Esophagus squamous epithelium (tissue), 5 donors: ENCODE data around the gene TMEM63C. TPM values are rescaled to one million over a fixed set of nuclear protein-coding genes. Genes with fewer than 3 reads are reported as not detected.

Experiments
- DNase-seq: peaks from one replicate; lab custom pipeline; 2025; lab: John Stamatoyannopoulos, UW
- H3K27ac ChIP-seq, 4 donors: fragments of 200-600 bp; sonication (generic); one replicate each; pipeline ENCODE4 v1.5.1; 2016 to 2019; ENCODE audit warnings: mild to moderate bottlenecking in 1 of 4
- H3K27me3 ChIP-seq, 4 donors: fragments of 200-600 bp; sonication (generic); 1 replicate in 3 of 4; 2 replicates in 1 of 4; pipeline versions ENCODE4 v1.5.1 to v1.6.0; 2017 to 2021; ENCODE audit warnings: antibody characterized with exemption in 1 of 4
- H3K36me3 ChIP-seq, 3 donors: fragments of 200-600 bp; sonication (generic); one replicate each; pipeline ENCODE4 v1.5.1; 2016 to 2019
- H3K4me1 ChIP-seq, 3 donors: fragments of 200-600 bp; sonication (generic); one replicate each; pipeline ENCODE4 v1.5.1; 2017 to 2019
- H3K4me3 ChIP-seq, 4 donors: fragments of 200-600 bp; sonication (generic); 1 replicate in 3 of 4; 2 replicates in 1 of 4; pipeline ENCODE4 v1.5.1; 2016 to 2019; ENCODE audit warnings: mild to moderate bottlenecking in 2 of 4, moderate library complexity in 1 of 4
- H3K9me3 ChIP-seq, 3 donors: fragments of 200-600 bp; sonication (generic); one replicate each; pipeline ENCODE4 v1.5.1; 2016 to 2019
- CTCF ChIP-seq, 6 experiments: fragments of 450-650 bp in 4 of 6; fragments of 200-600 bp in 2 of 6; sonication (generic) in 2 of 6; IDR thresholded peaks; one replicate each; pipeline ENCODE4 v1.5.1; 2016 to 2019; ENCODE audit warnings: antibody characterized with exemption in 6 of 6, mild to moderate bottlenecking in 4 of 6, moderate library complexity in 4 of 6
- POLR2A ChIP-seq, 4 donors: fragments of 450-650 bp; IDR thresholded peaks; one replicate each; pipeline ENCODE4 v1.6.1; 2017; ENCODE audit warnings: antibody characterized with exemption in 4 of 4, mild to moderate bottlenecking in 4 of 4, moderate library complexity in 3 of 4
- WGBS, 2 donors: methylation state at CpG; one replicate each; pipeline ENCODE4 v1.1.5; 2018; 5-methylcytosine and 5-hydroxymethylcytosine counted together
- intact Hi-C: fragments of 100-400 bp; cut with DNase I; formaldehyde crosslinking; loops from one replicate; pipeline ENCODE4 v1.15.0; 2022
- total RNA-seq, 4 donors: library from RNA; depleted of rRNA; stranded (reverse); fragments of >200 nt; gene quantifications; one replicate each; pipeline ENCODE4 v1.1.0, GENCODE V29; 2016
- donor health status: DM: yes; HTN: yes; CAD: no.

Gene TMEM63C
- total RNA-seq, 4 donors from 2014 or later = 5.2 to 18.6 (median 9.8) TPM

DNA sequence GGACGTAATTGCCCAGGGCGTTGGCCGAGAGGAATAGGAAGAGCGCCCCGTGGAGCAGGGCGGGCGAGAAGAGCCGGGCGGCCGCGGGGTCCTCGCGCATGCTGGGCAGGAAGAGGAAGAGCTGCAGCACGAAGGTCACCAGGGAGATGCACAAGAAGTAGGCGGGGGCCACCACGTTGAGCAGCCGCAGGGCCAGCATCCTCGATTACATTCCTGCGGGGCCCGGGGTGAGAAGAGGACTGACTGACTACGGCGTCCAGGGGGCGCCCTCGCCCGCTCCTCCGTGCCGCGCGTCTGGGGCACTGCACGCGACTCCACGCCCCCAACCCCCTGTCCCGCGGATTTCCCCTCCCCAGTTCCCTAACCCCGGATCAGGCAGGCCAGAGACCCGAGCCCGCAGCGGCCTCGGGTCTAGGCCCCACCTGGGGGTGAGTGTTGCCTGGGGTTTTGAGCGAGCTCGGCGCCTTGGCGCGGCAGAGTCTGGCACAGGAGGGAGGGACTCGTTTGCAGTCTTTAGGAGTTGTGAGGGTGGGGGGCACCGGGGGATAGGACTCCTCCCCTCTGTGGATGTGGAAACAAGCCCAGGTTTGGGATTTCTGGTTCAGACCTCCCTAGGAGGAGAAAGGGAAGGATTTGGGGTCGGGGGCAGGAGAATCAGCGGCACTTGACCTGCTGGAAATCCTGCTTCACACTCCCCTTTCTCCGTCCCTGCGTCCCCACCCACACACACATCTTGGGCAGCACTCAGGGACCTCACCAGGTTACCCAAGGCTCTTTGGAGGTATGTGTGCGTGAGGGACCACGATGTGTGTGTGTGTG, 41.8 kb upstream of the TMEM63C start:
- TF ChIP-seq POLR2A (IDR thresholded peaks at IDR 0.05) (no peak), CTCF (IDR thresholded peaks at IDR 0.05) (peak in 5 of 6 experiments; percentile 10 to 48 (median 16))
- peaks cover 11 to 99% (median 21%) of the 10 kb centered on the region in 4 donors for H3K27me3 ChIP-seq
- H3K9me3 ChIP-seq = no peaks in the 10 kb centered on the region
- peak overlapping the region in 1 of 4 donors; percentile 23 for H3K4me3 ChIP-seq
- intact Hi-C loops = no loop called here
- no peak for DNase-seq
- H3K27ac ChIP-seq = no peak overlapping the region
- WGBS, 2 donors = 0 to 7% methylated on average over 2 to 9 of the region's 52 CpGs
- peaks cover 19 to 28% (median 22%) of the 10 kb centered on the region in 3 donors for H3K4me1 ChIP-seq
- no peaks in the 10 kb centered on the region for H3K36me3 ChIP-seq

- 2 to 6% methylated on average over 7 to 23 of the region's 67 CpGs for WGBS, 2 donors
- intact Hi-C loops = no loop called here
- no peaks in the 10 kb centered on the region for H3K36me3 ChIP-seq
- no peak overlapping the region for H3K27ac ChIP-seq
- no peak for TF ChIP-seq POLR2A (IDR thresholded peaks at IDR 0.05)
- no peak for TF ChIP-seq CTCF (IDR thresholded peaks at IDR 0.05)
- peak overlapping the region in 2 of 4 donors; percentile 35 to 56 for H3K4me3 ChIP-seq
- no peak for DNase-seq
- H3K27me3 ChIP-seq = peaks cover 11 to 99% (median 21%) of the 10 kb centered on the region in 4 donors
- H3K4me1 ChIP-seq = peaks cover 19 to 28% (median 22%) of the 10 kb centered on the region in 3 donors
- H3K9me3 ChIP-seq = no peaks in the 10 kb centered on the region
Measured at GRCh38 chr14:77140359-77141213, 41.0 kb upstream of the TMEM63C start.

DNA sequence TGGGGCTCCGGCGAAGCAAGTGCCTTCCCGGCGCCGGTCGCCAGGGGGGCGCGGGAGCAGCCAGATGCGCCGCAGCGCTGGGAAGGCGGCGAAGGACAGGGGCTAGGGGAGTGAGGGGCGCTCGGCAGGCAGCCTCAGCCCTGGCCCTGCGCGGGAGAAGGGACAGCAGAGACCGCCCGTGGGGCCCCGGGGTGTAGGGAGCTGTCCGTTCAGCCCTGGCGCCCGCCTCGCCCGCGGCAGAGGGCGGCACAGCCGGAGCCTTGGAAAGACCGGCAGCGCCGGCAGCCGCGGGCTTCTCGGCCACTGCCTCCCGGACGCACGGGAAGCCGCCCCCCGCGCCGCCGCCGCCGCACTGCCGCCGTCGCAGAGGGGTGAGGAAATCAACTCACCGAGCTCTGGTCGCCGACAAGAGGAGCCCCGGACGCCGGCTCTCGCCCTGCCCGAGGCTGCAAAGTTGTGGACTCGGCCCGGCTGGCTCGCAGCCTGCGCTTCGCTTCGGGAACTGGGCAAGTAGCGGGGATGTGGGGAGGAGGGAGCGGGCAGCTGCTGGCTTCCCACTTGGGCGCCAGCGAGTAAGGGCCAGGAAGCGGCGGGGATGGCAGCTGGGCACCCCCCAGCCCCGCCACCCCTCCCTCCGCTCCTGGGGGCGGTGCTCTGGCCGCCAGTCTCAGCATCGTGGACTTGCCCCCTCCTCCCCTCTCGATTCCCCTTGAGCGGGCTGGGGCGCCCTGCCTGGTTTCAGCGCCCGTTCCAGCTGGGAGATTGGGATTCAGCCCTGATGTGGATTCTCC, 40.2 kb upstream of the TMEM63C start, which contains the start of gene ZDHHC22:
Gene ZDHHC22 (minus strand): TSS at position 578 of the 791 bp plus-strand sequence. CDS start 2,053 bp downstream, outside the sequence.
- Histone ChIP-seq H3K9me3 (no peaks in the 10 kb centered on the region), H3K4me1 (peaks cover 19 to 28% (median 22%) of the 10 kb centered on the region in 3 donors), H3K36me3 (no peaks in the 10 kb centered on the region), H3K4me3 (peak within 1 kb of the TSS in 3 of 4 donors; percentile 11 to 56 (median 35)), H3K27ac (no peak within 1 kb of the TSS), H3K27me3 (peaks cover 11 to 100% (median 21%) of the 10 kb centered on the region in 4 donors)
- TF ChIP-seq CTCF (IDR thresholded peaks at IDR 0.05) (peak in 2 of 6 experiments; percentile 33), POLR2A (IDR thresholded peaks at IDR 0.05) (no peak)
- intact Hi-C loops = no loop called here
- DNase-seq = no peak
- WGBS, 2 donors = 3% methylated on average over 5 of the region's 77 CpGs; no CpG with 5 or more reads in 1 of the 2 donors

DNA sequence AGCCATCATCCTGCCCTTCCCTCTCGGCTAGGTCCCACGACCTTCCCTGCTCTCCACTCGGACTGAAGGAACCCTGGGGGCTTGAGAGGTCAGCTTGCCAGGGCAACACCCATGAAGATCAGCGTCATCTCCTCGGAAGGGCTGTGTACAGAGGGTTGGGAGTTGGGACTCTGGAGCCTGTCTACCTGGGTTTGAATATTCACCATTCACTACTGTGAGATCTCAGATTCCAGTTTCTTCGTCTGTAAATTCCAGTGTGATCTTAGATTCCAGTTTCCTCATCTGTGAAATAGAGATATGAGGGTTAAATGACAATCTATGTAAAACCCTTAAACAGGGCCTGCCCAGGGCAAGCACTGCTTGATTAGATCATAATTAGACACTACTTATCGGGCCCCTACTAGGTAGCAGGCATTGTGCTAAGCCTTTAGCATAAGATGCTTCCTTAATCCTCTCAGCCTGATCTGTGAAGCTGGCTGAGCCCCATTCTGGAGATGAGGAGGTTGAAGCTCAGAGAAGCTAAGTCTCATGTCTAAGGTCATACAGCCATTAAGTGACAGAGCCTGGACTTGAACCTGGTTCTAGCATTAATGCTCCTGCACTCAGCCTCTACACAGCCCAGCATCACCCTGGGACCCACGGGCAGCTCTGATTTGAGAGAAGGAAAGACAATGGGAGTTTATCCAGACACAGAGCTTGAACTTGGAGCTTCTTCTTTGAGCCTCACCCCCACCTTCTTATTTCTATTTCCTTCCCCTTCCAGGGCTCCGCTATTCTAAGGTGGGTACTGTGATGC, 39.4 kb upstream of the TMEM63C start:
- TF ChIP-seq CTCF (IDR thresholded peaks at IDR 0.05) (no peak), POLR2A (IDR thresholded peaks at IDR 0.05) (no peak)
- 13 to 17% methylated on average over 9 of the region's 9 CpGs for WGBS, 2 donors
- DNase-seq = no peak
- Histone ChIP-seq H3K4me3 (peak overlapping the region in 2 of 4 donors; percentile 35 to 56), H3K9me3 (no peaks in the 10 kb centered on the region), H3K4me1 (peaks cover 19 to 28% (median 22%) of the 10 kb centered on the region in 3 donors), H3K27me3 (peaks cover 11 to 100% (median 21%) of the 10 kb centered on the region in 4 donors), H3K36me3 (no peaks in the 10 kb centered on the region), H3K27ac (no peak overlapping the region)
- intact Hi-C loops = no loop called here
